Cardiac muscle cell (in vitro differentiated cells and primary cell): Measurements from ENCODE around the gene UTRN. TPM values are rescaled to one million over a fixed set of nuclear protein-coding genes. Genes with fewer than 3 reads are reported as not detected.

Experiments used
- DNase-seq, 2 donors: peaks; one replicate each; pipeline versions ENCODE4 v3.0.0 to v3.0.0-alpha.2; 2010 to 2017; ENCODE audit warnings: low read depth in 1 of 2, low spot score in 1 of 2
- H3K27ac ChIP-seq: fragments of 200-600 bp; sonication (generic); 2 replicates; pipeline ENCODE4 v1.5.1; 2016
- H3K27me3 ChIP-seq: fragments of 200-600 bp; sonication (generic); 2 replicates; pipeline ENCODE4 v1.6.0; 2016; ENCODE audit warnings: control low read depth
- H3K36me3 ChIP-seq: fragments of 200-600 bp; sonication (generic); 2 replicates; pipeline ENCODE4 v1.5.1; 2016; ENCODE audit warnings: control low read depth
- H3K4me1 ChIP-seq: fragments of 200-600 bp; sonication (generic); 2 replicates; pipeline ENCODE4 v1.8.1; 2017; ENCODE audit warnings: low read depth, mild to moderate bottlenecking, mixed run types
- H3K4me3 ChIP-seq: fragments of 200-600 bp; sonication (generic); 2 replicates; pipeline ENCODE4 v1.5.1; 2016; ENCODE audit warnings: mild to moderate bottlenecking
- H3K9me3 ChIP-seq: fragments of 200-600 bp; sonication (generic); 2 replicates; pipeline ENCODE4 v1.5.1; 2017; ENCODE audit warnings: low read depth, mild to moderate bottlenecking, control low read depth
- polyA plus RNA-seq: library from polyadenylated mRNA; unstranded; fragments of >200 nt; fragmentation: Nextera tagmentation; extraction: Ambion mirVana; gene quantifications from 2 replicates; pipeline ENCODE4 v1.2.1, GENCODE V29; 2016
- total RNA-seq: library from RNA; depleted of rRNA; stranded (reverse); fragments of >200 nt; gene quantifications from 2 replicates; pipeline ENCODE4 v1.2.3, GENCODE V29; 2016
- TF ChIP-seq, protein P1 (sequence below): IDR thresholded peaks from 2 replicates; pipeline ENCODE4 v1.5.1; 2012; ENCODE audit warnings: low read depth, mild to moderate bottlenecking, low read length

The UTRN gene
- total and polyA plus RNA-seq, 2 experiments from 2014 or later = 44.5 to 93.8 TPM

DNA sequence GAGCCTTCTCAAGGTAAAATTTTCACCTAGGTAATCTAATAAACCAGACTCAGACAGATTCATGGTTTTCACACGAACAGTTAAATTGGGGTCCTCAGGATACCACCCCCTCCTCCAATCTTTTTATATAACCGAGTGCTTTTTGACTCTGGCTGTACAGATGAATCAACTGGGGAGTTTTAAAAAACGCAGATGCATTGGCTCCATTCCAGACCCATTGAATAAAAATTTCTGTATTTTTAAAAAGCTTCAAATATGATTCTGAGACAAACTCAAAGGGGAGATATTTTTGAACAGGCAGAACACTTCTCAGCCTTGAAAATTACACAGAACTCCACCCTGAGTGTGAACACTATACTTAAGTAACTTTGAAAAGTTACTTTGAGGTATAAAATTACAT is 7.2 kb downstream of the UTRN start:
- no peaks in the 10 kb centered on the region for H3K27me3 ChIP-seq
- no peak for DNase-seq
- no peak overlapping the region for H3K4me3 ChIP-seq
- H3K36me3 ChIP-seq = peaks cover 9% of the 10 kb centered on the region
- TF ChIP-seq, protein P1, sequence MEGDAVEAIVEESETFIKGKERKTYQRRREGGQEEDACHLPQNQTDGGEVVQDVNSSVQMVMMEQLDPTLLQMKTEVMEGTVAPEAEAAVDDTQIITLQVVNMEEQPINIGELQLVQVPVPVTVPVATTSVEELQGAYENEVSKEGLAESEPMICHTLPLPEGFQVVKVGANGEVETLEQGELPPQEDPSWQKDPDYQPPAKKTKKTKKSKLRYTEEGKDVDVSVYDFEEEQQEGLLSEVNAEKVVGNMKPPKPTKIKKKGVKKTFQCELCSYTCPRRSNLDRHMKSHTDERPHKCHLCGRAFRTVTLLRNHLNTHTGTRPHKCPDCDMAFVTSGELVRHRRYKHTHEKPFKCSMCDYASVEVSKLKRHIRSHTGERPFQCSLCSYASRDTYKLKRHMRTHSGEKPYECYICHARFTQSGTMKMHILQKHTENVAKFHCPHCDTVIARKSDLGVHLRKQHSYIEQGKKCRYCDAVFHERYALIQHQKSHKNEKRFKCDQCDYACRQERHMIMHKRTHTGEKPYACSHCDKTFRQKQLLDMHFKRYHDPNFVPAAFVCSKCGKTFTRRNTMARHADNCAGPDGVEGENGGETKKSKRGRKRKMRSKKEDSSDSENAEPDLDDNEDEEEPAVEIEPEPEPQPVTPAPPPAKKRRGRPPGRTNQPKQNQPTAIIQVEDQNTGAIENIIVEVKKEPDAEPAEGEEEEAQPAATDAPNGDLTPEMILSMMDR = no peak
- H3K27ac ChIP-seq = no peak overlapping the region
- no peaks in the 10 kb centered on the region for H3K9me3 ChIP-seq
- peaks cover 8% of the 10 kb centered on the region for H3K4me1 ChIP-seq

GRCh38 chr6:144294016-144294415 is 8.9 kb downstream of the UTRN start:
- Histone ChIP-seq H3K27ac (no peak overlapping the region), H3K9me3 (no peaks in the 10 kb centered on the region), H3K4me3 (no peak overlapping the region), H3K4me1 (peaks cover 17% of the 10 kb centered on the region), H3K27me3 (no peaks in the 10 kb centered on the region), H3K36me3 (peaks cover 9% of the 10 kb centered on the region)
- peak in 1 of 2 donors; percentile 87 for DNase-seq
- TF ChIP-seq, protein P1 = no peak

GRCh38 chr6:144295211-144295610 is 10.1 kb downstream of the UTRN start:
- H3K4me1 ChIP-seq = peaks cover 17% of the 10 kb centered on the region
- no peaks in the 10 kb centered on the region for H3K27me3 ChIP-seq
- peaks cover 9% of the 10 kb centered on the region for H3K36me3 ChIP-seq
- H3K4me3 ChIP-seq = no peak overlapping the region
- H3K27ac ChIP-seq = no peak overlapping the region
- no peaks in the 10 kb centered on the region for H3K9me3 ChIP-seq
- DNase-seq = no peak
- TF ChIP-seq, protein P1 = no peak

- no peak overlapping the region for H3K4me3 ChIP-seq
- H3K27me3 ChIP-seq = no peaks in the 10 kb centered on the region
- peaks cover 9% of the 10 kb centered on the region for H3K36me3 ChIP-seq
- peak overlapping the region; percentile 73 for H3K27ac ChIP-seq
- H3K4me1 ChIP-seq = peaks cover 17% of the 10 kb centered on the region
- TF ChIP-seq, protein P1 = no peak
- no peak for DNase-seq
- no peaks in the 10 kb centered on the region for H3K9me3 ChIP-seq
These were observed 11.0 kb downstream of the UTRN start for GRCh38 chr6:144295981-144296767.

- H3K27ac ChIP-seq = peak overlapping the region; percentile 73
These were observed 11.8 kb downstream of the UTRN start for GRCh38 chr6:144296973-144297372.

More at GRCh38 chr6:144296973-144297372, 11.8 kb downstream of the UTRN start:
- TF ChIP-seq, protein P1 = no peak
- Histone ChIP-seq H3K36me3 (peaks cover 9% of the 10 kb centered on the region), H3K4me3 (no peak overlapping the region), H3K9me3 (no peaks in the 10 kb centered on the region), H3K27me3 (no peaks in the 10 kb centered on the region), H3K4me1 (peaks cover 17% of the 10 kb centered on the region)
- DNase-seq = peak in 1 of 2 donors; percentile 67
